AML-193 (cell line): ENCODE results near the gene HACD2.

ENCODE experiments used
- DNase-seq, 2 experiments: peaks; one replicate each; lab custom pipeline; 2025; lab: John Stamatoyannopoulos, UW

Gene HACD2, protein sequence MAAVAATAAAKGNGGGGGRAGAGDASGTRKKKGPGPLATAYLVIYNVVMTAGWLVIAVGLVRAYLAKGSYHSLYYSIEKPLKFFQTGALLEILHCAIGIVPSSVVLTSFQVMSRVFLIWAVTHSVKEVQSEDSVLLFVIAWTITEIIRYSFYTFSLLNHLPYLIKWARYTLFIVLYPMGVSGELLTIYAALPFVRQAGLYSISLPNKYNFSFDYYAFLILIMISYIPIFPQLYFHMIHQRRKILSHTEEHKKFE

GRCh38 chr3:123584988-123585937 lies at the start of gene HACD2:
HACD2 (minus strand) TSS chr3:123585053; CDS start chr3:123585027, 26 bp downstream.
- DNase-seq = peak; percentile 99

- DNase-seq = no peak
Measured at GRCh38 chr3:123634149-123635051, 49.5 kb upstream of the HACD2 start.

DNA sequence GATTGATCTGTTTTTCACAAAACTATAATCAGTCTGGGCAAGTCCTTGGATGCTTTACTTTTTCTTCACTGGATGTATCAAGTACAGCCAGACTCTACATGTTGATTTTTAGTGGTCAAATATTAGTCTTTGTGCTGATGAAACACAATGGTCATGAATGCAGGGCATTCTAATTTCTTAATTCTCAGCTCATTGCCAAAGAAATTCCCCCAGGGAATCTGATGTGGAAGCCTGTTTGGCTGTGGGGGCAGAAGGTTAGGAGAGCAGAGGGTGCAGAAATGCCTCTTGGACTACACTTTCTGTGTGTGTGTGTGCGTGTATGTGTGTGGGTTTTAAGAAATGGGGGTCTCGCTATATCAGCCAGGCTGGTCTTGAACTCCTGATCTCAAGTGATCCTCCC lies 48.7 kb upstream of the HACD2 start:
- DNase-seq = no peak

DNA sequence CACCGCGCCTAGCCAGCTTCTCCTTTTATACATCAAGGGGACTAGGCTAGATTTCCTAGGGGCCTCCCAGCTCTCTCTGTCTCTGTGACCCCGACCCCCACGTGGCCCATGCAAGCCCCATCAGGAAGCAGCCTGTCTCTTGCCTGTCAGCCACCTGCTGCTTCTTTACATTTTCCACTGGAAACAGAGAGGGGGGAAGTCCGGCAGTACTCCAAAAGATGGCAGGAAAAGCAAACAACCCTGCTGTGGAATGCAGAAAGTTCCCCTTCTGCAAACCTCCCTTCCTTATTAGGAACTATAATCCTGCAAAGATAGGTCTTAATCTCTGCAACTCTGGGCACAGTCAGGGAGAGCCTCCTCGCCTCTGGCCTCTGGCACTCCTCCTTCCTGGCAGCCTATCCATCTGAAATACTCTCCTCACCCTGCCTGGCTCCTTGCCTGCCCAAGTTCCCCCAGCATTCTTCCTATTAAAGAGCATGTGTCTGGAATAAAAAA lies 47.4 kb upstream of the HACD2 start:
- DNase-seq = no peak

- DNase-seq = no peak
Measured at GRCh38 chr3:123629747-123630047, 44.8 kb upstream of the HACD2 start.

DNA sequence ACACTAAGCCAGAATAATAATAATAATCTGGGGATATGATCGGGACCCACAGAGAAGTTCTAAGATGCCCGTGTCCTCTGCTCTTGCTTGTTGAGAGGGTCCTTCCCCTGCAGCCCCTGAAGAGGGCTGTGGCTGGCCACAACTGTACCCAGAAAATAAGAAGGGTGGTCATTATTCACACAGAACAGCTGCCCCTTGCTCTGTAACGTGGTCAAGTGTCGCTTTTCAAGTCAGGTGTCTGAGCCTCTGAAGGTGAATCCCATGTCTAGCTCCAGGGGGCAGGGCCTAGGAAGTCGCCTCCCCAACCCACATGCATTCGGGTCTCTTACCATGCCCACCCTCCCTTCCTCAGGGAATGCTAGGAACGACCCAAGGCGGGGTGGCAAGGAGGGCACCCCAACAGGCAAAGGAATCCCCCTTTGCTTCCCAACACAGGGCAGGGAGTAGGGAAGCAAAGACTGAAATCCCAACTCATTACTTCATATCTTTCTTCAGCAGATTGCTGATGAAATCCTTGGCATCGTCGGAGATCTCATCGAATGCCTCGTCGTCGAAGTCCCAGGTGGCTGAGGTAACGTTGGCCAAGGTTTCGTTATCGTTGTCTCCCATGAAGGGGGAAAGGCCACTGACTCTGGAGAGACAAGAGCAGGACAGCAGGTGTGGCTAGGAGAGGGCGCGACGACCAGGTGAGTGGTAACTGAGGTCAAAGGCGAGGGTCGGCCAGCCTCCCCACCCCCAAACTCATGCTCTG lies 44.3 kb upstream of the HACD2 start:
- DNase-seq = no peak

DNA sequence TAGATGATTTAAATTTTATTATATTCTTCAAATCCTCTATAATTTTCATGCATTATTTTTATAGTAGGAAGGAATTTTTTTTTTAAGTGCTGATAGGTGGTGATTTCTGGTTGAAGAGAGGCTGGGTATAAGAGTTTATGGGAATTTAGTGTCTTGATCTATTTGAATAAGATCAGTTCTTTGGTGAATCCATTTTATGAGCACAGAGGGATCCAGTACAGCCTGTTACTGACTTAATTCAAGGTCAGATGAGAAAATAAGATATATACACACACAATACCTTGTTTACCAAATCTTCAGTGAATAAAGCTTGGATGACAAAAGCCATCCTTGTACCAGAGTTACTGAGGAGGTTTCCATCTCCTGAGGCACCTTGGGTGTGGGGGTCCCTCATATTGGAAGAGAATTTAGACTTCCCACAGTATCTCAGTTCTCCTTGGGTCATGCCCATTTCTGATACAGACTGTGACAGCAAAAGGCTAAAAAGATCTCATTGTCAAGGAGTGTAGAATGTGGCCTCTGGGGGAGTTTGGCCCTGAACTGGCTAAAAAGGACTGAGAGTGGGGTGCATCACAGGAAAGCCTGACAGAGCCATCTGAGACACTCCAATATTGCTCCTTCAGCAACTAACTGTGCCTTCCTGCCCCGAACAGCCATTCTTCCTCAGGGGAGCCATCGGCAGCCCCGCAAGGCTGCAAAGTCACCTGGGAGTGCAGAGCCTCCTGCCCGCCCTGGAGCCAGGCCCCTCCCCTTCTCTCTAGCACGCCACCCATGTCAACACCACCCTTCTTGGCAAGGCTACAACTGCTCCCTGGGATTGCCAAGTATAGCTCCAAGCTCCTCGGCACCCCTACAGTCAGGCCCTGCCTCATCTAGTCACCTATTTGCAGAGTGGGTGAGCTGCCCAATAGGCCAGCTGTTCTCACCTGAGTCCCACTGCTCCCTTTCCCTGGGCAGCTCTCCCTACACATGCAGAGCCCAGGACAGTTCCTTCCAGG lies 43.1 kb upstream of the HACD2 start:
- DNase-seq = no peak

DNA sequence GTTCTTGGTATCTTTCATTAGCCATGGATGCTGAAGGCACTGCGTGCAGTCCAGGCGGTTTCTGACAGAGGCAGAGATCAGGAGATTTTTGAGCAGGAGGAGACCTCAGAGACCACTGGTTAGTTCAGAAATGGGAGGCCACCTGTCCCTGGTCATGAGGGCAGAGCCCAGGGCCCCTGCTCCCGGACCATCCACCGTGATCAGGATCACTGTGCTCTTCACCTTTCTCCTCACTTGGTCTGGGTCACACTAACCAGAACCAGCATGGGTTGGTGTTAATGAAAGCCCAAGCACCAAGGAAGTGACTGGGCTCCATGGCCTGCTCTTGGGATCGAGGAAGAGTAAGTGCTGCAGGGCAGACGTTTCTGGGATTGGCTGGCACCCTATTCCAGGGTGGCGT lies 42.0 kb upstream of the HACD2 start:
- no peak for DNase-seq

- DNase-seq = no peak
Measured at GRCh38 chr3:123624302-123624701, 39.4 kb upstream of the HACD2 start.

- no peak for DNase-seq
Measured at GRCh38 chr3:123623346-123623880, 38.6 kb upstream of the HACD2 start.

- DNase-seq = no peak
Measured at GRCh38 chr3:123622766-123623165, 37.9 kb upstream of the HACD2 start.

- DNase-seq = no peak
Measured at GRCh38 chr3:123621850-123622189, 37.0 kb upstream of the HACD2 start.

- no peak for DNase-seq
Measured at GRCh38 chr3:123621186-123621849, 36.5 kb upstream of the HACD2 start.

GRCh38 chr3:123620343-123620742 lies 35.5 kb upstream of the HACD2 start:
- DNase-seq = no peak

- DNase-seq = peak; percentile 90 to 95
Measured at GRCh38 chr3:123618768-123619484, 34.1 kb upstream of the HACD2 start.

- DNase-seq = no peak
Measured at GRCh38 chr3:123618076-123618708, 33.3 kb upstream of the HACD2 start.

GRCh38 chr3:123616593-123616992 lies 31.7 kb upstream of the HACD2 start:
- no peak for DNase-seq

DNA sequence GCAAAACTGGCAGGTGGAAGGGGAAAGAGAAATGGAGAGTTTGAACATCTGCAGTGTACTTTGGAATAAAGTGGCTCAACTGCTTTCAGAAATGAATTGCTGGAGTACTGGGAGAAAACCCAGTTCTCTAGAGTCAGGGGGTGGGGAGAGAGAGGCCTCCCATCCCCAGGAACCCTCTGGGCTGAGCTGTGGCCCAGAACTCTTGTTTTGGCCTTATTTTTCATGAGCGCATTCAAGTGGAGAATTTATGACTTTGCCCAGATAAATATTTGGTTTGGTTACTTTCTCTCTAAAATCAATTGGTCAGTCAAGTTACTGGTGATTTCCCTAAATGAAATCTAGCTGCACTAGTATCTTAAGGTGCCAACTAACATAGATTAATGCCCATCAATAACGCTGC lies 28.7 kb upstream of the HACD2 start:
- DNase-seq = no peak
